Putamen (tissue), 1 donor: ENCODE results near the gene NFIA.

Experiments used
- DNase-seq: peaks from one replicate; pipeline ENCODE4 v3.0.0-alpha.2; 2016; ENCODE audit warnings: low spot score

Gene NFIA

GRCh38 chr1:61370177-61370912 is 288.0 kb downstream of the NFIA start:
- no peak for DNase-seq

- no peak for DNase-seq
Observed at GRCh38 chr1:61370913-61371279, 288.5 kb downstream of the NFIA start.

GRCh38 chr1:61372944-61373343 is 290.6 kb downstream of the NFIA start:
- DNase-seq, result no peak

- no peak for DNase-seq
Observed at GRCh38 chr1:61374156-61374555, 291.8 kb downstream of the NFIA start.

GRCh38 chr1:61375082-61375880 is 292.9 kb downstream of the NFIA start:
- DNase-seq, result no peak

GRCh38 chr1:61376151-61376550 is 293.8 kb downstream of the NFIA start:
- DNase-seq, result no peak

GRCh38 chr1:61377242-61377958 is 295.0 kb downstream of the NFIA start:
- DNase-seq, result no peak

GRCh38 chr1:61378494-61379180 is 296.3 kb downstream of the NFIA start:
- DNase-seq, result no peak

GRCh38 chr1:61379693-61380092 is 297.3 kb downstream of the NFIA start:
- DNase-seq, result no peak

GRCh38 chr1:61380561-61380960 is 298.2 kb downstream of the NFIA start:
- no peak for DNase-seq

- DNase-seq, result no peak
Observed at GRCh38 chr1:61386323-61386722, 304.0 kb downstream of the NFIA start.

GRCh38 chr1:61386770-61387169 is 304.4 kb downstream of the NFIA start:
- DNase-seq, result no peak

- DNase-seq, result no peak
Observed at GRCh38 chr1:61387829-61388228, 305.5 kb downstream of the NFIA start.

GRCh38 chr1:61388566-61388965 is 306.2 kb downstream of the NFIA start:
- DNase-seq, result no peak

- no peak for DNase-seq
Observed at GRCh38 chr1:61389194-61389925, 307.0 kb downstream of the NFIA start.

- no peak for DNase-seq
Observed at GRCh38 chr1:61389926-61390845, 307.8 kb downstream of the NFIA start.

- no peak for DNase-seq
Observed at GRCh38 chr1:61391730-61392129, 309.4 kb downstream of the NFIA start.

GRCh38 chr1:61392409-61393242 is 310.3 kb downstream of the NFIA start:
- DNase-seq, result no peak

- DNase-seq, result no peak
Observed at GRCh38 chr1:61393575-61393974, 311.2 kb downstream of the NFIA start.
